Measurements from ENCODE around the gene TMEM212.

GRCh38 chr3:171809861-171810628 lies 33.1 kb upstream of the TMEM212 start, which contains the start of gene PLD1:
- TF ChIP-seq CTCF (IDR thresholded peaks at IDR 0.05) (peak in 2 of 4 experiments; percentile 12 to 37), POLR2A (IDR thresholded peaks at IDR 0.05) (peak; percentile 35 to 55), POLR2AphosphoS5 (IDR thresholded peaks at IDR 0.05) (peak; percentile 80), EP300 (IDR thresholded peaks at IDR 0.05) (no peak)
